Activated CD4-positive, alpha-beta memory T cell treated with anti-CD3 and anti-CD28 coated beads, Interleukin-2, amount 10 ng/mL, durations not matched to agents 7 days and 5 days (primary cell): ENCODE results near the gene OR1A2. TPM values are rescaled to one million over a fixed set of nuclear protein-coding genes. Genes with fewer than 3 reads are reported as not detected.
"Not testable (repeated sequence)": the region's sequence is repeated elsewhere in the genome, so short reads cannot be mapped to it uniquely, and the experiment has no call there.

Experiments used
- CTCF ChIA-PET: fragments of 350-600 bp; sonication (Branson Sonifier 250); formaldehyde crosslinking; loops from one replicate; lab custom pipeline; 2021; ENCODE audit warnings: antibody characterized with exemption, inconsistent platforms; lab: Charles Lee
- POLR2A ChIA-PET: fragments of 350-600 bp; sonication (Branson Sonifier 250); formaldehyde crosslinking; loops from one replicate; lab custom pipeline; 2021; ENCODE audit warnings: antibody characterized with exemption; lab: Charles Lee
- DNase-seq: peaks from one replicate; pipeline ENCODE4 v3.0.0-alpha.2; 2020
- H3K27ac Mint-ChIP-seq: one replicate; pipeline ENCODE4 v1.8.0; 2021; ENCODE audit warnings: mild to moderate bottlenecking, mixed read lengths
- H3K27me3 Mint-ChIP-seq: one replicate; pipeline ENCODE4 v1.8.0; 2021; ENCODE audit warnings: mixed read lengths
- H3K36me3 Mint-ChIP-seq: one replicate; pipeline ENCODE4 v1.8.0; 2021; ENCODE audit warnings: low read depth, mixed read lengths
- H3K4me1 Mint-ChIP-seq: one replicate; pipeline ENCODE4 v1.8.0; 2021; ENCODE audit warnings: mixed read lengths
- H3K4me3 Mint-ChIP-seq: one replicate; pipeline ENCODE4 v1.8.0; 2021; ENCODE audit warnings: mild to moderate bottlenecking, mixed read lengths
- H3K9me3 Mint-ChIP-seq: one replicate; pipeline ENCODE4 v1.8.0; 2021; ENCODE audit warnings: mixed read lengths
- total RNA-seq, 2 experiments: library from RNA; stranded (reverse); gene quantifications; one replicate each; pipeline ENCODE4 v1.2.3, GENCODE V29; 2021

Gene OR1A2
- total RNA-seq, 2 experiments from 2014 or later = not detected

- POLR2A ChIA-PET, H3K27me3 Mint-ChIP-seq, H3K4me3 Mint-ChIP-seq, H3K27ac Mint-ChIP-seq, H3K9me3 Mint-ChIP-seq, DNase-seq, H3K4me1 Mint-ChIP-seq, H3K36me3 Mint-ChIP-seq, CTCF ChIA-PET: not testable (repeated sequence)
Measured at GRCh38 chr17:3241044-3241443, 43.7 kb downstream of the OR1A2 start.

DNA sequence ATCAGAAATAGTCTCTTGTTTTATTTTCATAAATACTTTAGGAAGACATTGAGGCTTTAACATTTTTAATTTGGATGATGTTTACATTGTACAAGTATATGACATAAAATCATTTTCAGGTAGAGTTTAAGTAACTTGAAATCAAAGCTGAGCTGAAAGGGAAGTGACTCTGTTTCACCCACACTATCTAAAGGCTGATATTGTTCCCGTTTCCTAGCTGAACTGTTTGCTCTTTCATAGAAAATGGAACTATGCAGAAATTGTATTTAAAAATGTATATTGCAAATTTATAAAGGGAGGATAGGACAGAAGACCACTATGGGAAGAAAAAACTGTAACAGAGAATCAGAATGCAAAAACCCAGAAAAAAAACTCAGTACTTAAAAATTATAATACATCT lies 47.5 kb downstream of the OR1A2 start:
- H3K4me1 Mint-ChIP-seq, CTCF ChIA-PET, H3K4me3 Mint-ChIP-seq, POLR2A ChIA-PET, H3K27me3 Mint-ChIP-seq, H3K36me3 Mint-ChIP-seq, H3K27ac Mint-ChIP-seq, H3K9me3 Mint-ChIP-seq, DNase-seq: not testable (repeated sequence)

Other genes with a start within 250 kb of the OR1A2 start
- not detected for gene OR1D5, start 133.9 kb upstream of the OR1A2 start, total RNA-seq
- not detected for gene OR1D2, start 93.1 kb upstream of the OR1A2 start, total RNA-seq
- not detected for gene OR1G1, start 70.0 kb upstream of the OR1A2 start, total RNA-seq
- gene OR1A1, start 10.1 kb downstream of the OR1A2 start, total RNA-seq = under 1 TPM in 1 of 2 experiments, not detected in 1; 0.05 TPM
- gene OR3A1, start 100.8 kb downstream of the OR1A2 start, total RNA-seq = under 1 TPM in 1 of 2 experiments, not detected in 1; 0.40 TPM
- gene OR3A2, start 188.8 kb downstream of the OR1A2 start, total RNA-seq = 1 to 10 TPM; 1.3 to 1.5 TPM
- not detected for gene OR1E1, start 200.9 kb downstream of the OR1A2 start, total RNA-seq
- not detected for gene OR3A3, start 213.9 kb downstream of the OR1A2 start, total RNA-seq
- gene OR1E2, start 236.3 kb downstream of the OR1A2 start, total RNA-seq = not detected